RWPE1 (cell line): ENCODE results near the gene HRK.

Source experiments
- CTCF ChIA-PET: fragments of 350-600 bp; sonication (Branson Sonifier 250); formaldehyde crosslinking; extraction: SDS; loops from one replicate; lab custom pipeline; 2021; lab: Yijun Ruan, JAX
- POLR2A ChIA-PET: fragments of 400-600 bp; formaldehyde crosslinking; extraction: SDS; loops from one replicate; lab custom pipeline; 2020; ENCODE audit warnings: antibody characterized with exemption; ENCODE audit not compliant: low non-redundant PET; lab: Yijun Ruan, JAX
- DNase-seq: peaks from one replicate; pipeline ENCODE4 v3.0.0; 2012; ENCODE audit warnings: low spot score
- H3K27ac ChIP-seq: fragments of 450-650 bp; 2 replicates; pipeline ENCODE4 v1.5.1; 2017
- TF ChIP-seq, protein P1 (sequence below): fragments of 450-650 bp; conservative IDR thresholded peaks from 2 replicates; pipeline ENCODE4 v1.5.1; 2017; ENCODE audit warnings: low read depth, mild to moderate bottlenecking

The HRK gene

GRCh38 chr12:116903818-116904217 is 22.6 kb upstream of the HRK start:
- DNase-seq: no peak
- CTCF ChIA-PET: no interaction called here
- POLR2A ChIA-PET: no interaction called here
- H3K27ac ChIP-seq: no peak overlapping the region
- TF ChIP-seq, protein P1, sequence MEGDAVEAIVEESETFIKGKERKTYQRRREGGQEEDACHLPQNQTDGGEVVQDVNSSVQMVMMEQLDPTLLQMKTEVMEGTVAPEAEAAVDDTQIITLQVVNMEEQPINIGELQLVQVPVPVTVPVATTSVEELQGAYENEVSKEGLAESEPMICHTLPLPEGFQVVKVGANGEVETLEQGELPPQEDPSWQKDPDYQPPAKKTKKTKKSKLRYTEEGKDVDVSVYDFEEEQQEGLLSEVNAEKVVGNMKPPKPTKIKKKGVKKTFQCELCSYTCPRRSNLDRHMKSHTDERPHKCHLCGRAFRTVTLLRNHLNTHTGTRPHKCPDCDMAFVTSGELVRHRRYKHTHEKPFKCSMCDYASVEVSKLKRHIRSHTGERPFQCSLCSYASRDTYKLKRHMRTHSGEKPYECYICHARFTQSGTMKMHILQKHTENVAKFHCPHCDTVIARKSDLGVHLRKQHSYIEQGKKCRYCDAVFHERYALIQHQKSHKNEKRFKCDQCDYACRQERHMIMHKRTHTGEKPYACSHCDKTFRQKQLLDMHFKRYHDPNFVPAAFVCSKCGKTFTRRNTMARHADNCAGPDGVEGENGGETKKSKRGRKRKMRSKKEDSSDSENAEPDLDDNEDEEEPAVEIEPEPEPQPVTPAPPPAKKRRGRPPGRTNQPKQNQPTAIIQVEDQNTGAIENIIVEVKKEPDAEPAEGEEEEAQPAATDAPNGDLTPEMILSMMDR: no peak

DNA sequence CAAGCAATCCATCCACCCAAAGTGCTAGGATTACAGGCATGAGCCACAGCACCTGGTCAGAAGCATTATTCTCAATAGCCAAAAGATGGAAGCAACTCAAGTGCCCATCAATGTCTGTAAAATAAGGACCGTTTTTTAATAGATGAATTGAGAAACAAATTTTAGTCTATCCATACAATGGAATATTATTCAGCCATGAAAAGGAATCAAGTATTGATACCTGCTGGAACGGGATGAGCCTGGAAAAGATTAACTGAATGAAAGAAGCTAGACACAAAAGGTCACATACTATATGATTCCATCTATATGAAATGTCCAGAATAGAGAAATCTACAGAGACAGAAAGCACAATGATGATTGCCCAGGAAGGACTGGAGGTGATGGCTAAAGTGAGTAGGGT is 20.4 kb upstream of the HRK start:
- TF ChIP-seq, protein P1: no peak
- H3K27ac ChIP-seq: no peak overlapping the region
- CTCF ChIA-PET: no interaction called here
- POLR2A ChIA-PET: no interaction called here
- DNase-seq: no peak

- TF ChIP-seq, protein P1: no peak
- H3K27ac ChIP-seq: no peak overlapping the region
- ChIA-PET POLR2A (no interaction called here), CTCF (interaction anchor here (0.9 kb wide), 1 partner anchor 33 kb away, joined by 3 read pairs; no protein-coding TSS in a partner anchor)
- DNase-seq: no peak
Measured at GRCh38 chr12:116898669-116899068, 17.4 kb upstream of the HRK start.

DNA sequence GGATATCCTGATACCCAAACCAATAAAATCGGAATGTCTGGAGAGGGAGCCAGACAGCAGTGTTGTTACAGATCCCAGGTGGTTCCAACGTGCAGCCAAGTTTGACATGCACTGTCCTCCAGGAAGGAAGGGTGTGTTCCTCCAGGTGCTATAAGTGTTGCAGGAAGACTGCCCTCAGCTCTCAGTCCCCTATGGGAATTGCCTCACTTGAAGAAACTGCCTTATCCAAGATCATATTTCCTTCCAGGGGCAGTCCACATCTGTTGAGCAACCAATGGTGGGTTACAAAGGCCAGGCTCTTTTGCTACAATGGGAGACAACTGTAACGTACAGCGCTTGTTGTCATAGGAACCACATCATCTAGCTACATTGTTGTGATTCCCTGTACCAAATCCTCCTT is 16.2 kb upstream of the HRK start:
- TF ChIP-seq, protein P1: no peak
- ChIA-PET POLR2A (no interaction called here), CTCF (interaction anchor here (0.6 kb wide), 1 partner anchor 323 kb away, joined by 6 read pairs; no protein-coding TSS in a partner anchor)

DNA sequence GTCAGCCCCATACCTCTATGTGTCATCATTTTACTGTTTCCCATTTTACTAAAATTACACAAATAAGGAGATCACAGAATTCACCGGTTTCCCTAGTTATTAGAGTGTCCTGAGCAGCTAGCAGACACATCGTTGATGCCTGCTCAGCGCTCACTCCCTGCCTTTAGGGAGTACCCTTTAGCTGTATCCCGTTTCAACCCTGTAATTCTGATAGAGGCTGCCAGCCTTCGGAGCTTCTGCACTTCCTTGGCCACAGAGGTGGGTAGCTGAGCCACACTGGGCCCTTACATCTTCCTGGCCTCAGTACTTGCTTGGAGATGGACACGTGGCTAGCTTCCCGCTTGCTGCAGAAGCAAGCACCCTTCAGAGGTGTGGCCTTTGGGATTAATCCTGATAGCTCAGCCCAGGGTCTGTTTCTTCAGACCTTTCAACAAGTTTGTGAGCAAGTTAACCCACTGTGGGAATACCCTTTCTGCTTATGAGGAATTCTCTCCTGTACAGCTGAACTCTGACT is 15.2 kb upstream of the HRK start:
- TF ChIP-seq, protein P1: no peak
- DNase-seq: no peak
- POLR2A ChIA-PET: no interaction called here
- no peak overlapping the region for H3K27ac ChIP-seq
- CTCF ChIA-PET: interaction anchor here (0.5 to 0.6 kb wide), 2 partner anchors 20 to 57 kb away, joined by 3 to 7 read pairs; no protein-coding TSS in a partner anchor

More for the DNA sequence above, 16.2 kb upstream of the HRK start:
- no peak overlapping the region for H3K27ac ChIP-seq
- no peak for DNase-seq

- TF ChIP-seq, protein P1: no peak
- POLR2A ChIA-PET: no interaction called here
- H3K27ac ChIP-seq: no peak overlapping the region
- DNase-seq: no peak
- CTCF ChIA-PET: no interaction called here
Measured at GRCh38 chr12:116894913-116895312, 13.7 kb upstream of the HRK start.
